GM23338 (cell line): ENCODE measurements around the gene INPPL1. TPM values are rescaled to one million over a fixed set of nuclear protein-coding genes. Genes with fewer than 3 reads are reported as not detected.

ENCODE experiments used
- CREB1 ChIP-seq: fragments of 250-450 bp; sonication (Bioruptor Pico); IDR thresholded peaks from 2 replicates; pipeline ENCODE4 v1.5.0; 2020; ENCODE audit warnings: low read depth, mild to moderate bottlenecking, moderate library complexity
- JUNB ChIP-seq: IDR thresholded peaks from one replicate; pipeline ENCODE4 v1.6.1; 2016; ENCODE audit warnings: antibody characterized with exemption; ENCODE audit not compliant: unreplicated experiment
- STAT1 ChIP-seq: IDR thresholded peaks from one replicate; pipeline ENCODE4 v1.6.1; 2016; ENCODE audit warnings: antibody characterized with exemption; ENCODE audit not compliant: unreplicated experiment
- ZNF114 ChIP-seq: fragments of 250-450 bp; sonication (Bioruptor Pico); IDR thresholded peaks from 2 replicates; pipeline ENCODE4 v1.5.0; 2020; ENCODE audit warnings: mild to moderate bottlenecking, moderate library complexity
- ZNF462 ChIP-seq: fragments of 250-450 bp; sonication (Bioruptor Pico); IDR thresholded peaks from 2 replicates; pipeline ENCODE4 v1.5.0; 2020; ENCODE audit warnings: mild to moderate bottlenecking, moderate library complexity
- polyA plus RNA-seq: library from polyadenylated mRNA; unstranded; fragments of >200 nt; fragmentation: Nextera tagmentation; extraction: Ambion mirVana; gene quantifications from 2 replicates; pipeline ENCODE4 v1.2.1, GENCODE V29; 2016
- total RNA-seq: library from RNA; depleted of rRNA; stranded (reverse); fragments of >200 nt; shearing (Covaris generic); gene quantifications from 2 replicates; pipeline ENCODE4 v1.2.3, GENCODE V29; 2014; rRNA removed

The INPPL1 gene
- total and polyA plus RNA-seq, 2 experiments from 2014 or later, result 21.5 to 54.7 TPM

- TF ChIP-seq ZNF462 (CRISPR knock-in tag), result no peak
- TF ChIP-seq ZNF114 (CRISPR knock-in tag), result no peak
- TF ChIP-seq STAT1, result no peak
- no peak for TF ChIP-seq JUNB
- no peak for TF ChIP-seq CREB1 (CRISPR knock-in tag)
Observed at GRCh38 chr11:72287293-72287692, 62.7 kb downstream of the INPPL1 start (continued).

Other genes with a start within 250 kb of the INPPL1 start
- gene IL18BP, start 225.9 kb upstream of the INPPL1 start, total RNA-seq, result 5.2 and 11.2 TPM in 2 replicates
- gene IL18BP, start 225.9 kb upstream of the INPPL1 start, polyA plus RNA-seq, result 3.7 and 3.8 TPM in 2 replicates
- 90.5 and 104 TPM in 2 replicates for gene NUMA1, start 144.2 kb upstream of the INPPL1 start, total RNA-seq
- gene NUMA1, start 144.2 kb upstream of the INPPL1 start, polyA plus RNA-seq, result 30.4 and 33.2 TPM in 2 replicates
- 3.6 and 4.3 TPM in 2 replicates for gene LRRC51, start 143.9 kb upstream of the INPPL1 start, total RNA-seq
- 4.2 and 4.8 TPM in 2 replicates for gene LRRC51, start 143.9 kb upstream of the INPPL1 start, polyA plus RNA-seq
- 106 and 112 TPM in 2 replicates for gene LAMTOR1, start 121.5 kb upstream of the INPPL1 start, total RNA-seq
- gene LAMTOR1, start 121.5 kb upstream of the INPPL1 start, polyA plus RNA-seq, result 157 and 168 TPM in 2 replicates
- gene TOMT, start 118.8 kb upstream of the INPPL1 start, total RNA-seq, result not detected in 2 replicates
- gene TOMT, start 118.8 kb upstream of the INPPL1 start, polyA plus RNA-seq, result not detected in 2 replicates
- gene ANAPC15, start 112.1 kb upstream of the INPPL1 start, total RNA-seq, result 42.3 and 52.1 TPM in 2 replicates
- 110 and 117 TPM in 2 replicates for gene ANAPC15, start 112.1 kb upstream of the INPPL1 start, polyA plus RNA-seq
- not detected in 2 replicates for gene FOLR3, start 89.0 kb upstream of the INPPL1 start, total RNA-seq
- gene FOLR3, start 89.0 kb upstream of the INPPL1 start, polyA plus RNA-seq, result not detected in 2 replicates
- gene FOLR1, start 32.6 kb upstream of the INPPL1 start, total RNA-seq, result 0.27 TPM in 1 of 2 replicates, not detected in the other
- gene FOLR1, start 32.6 kb upstream of the INPPL1 start, polyA plus RNA-seq, result 0.42 and 0.68 TPM in 2 replicates
- not detected in 2 replicates for gene FOLR2, start 8.0 kb upstream of the INPPL1 start, total RNA-seq
- gene FOLR2, start 8.0 kb upstream of the INPPL1 start, polyA plus RNA-seq, result not detected in 2 replicates
- not detected in 2 replicates for gene PHOX2A, start 19.4 kb downstream of the INPPL1 start, total RNA-seq
- gene PHOX2A, start 19.4 kb downstream of the INPPL1 start, polyA plus RNA-seq, result 0.23 and 0.31 TPM in 2 replicates
- 24.7 and 32.7 TPM in 2 replicates for gene CLPB, start 209.8 kb downstream of the INPPL1 start, total RNA-seq
- 11.0 and 12.6 TPM in 2 replicates for gene CLPB, start 209.8 kb downstream of the INPPL1 start, polyA plus RNA-seq